HG02885 (cell line): Measurements from ENCODE around the gene CHCHD3.

Experiments
- ATAC-seq: cut with Tn5 transposase; IDR thresholded peaks from one replicate; pipeline ENCODE4 v1.9.1; 2021; ENCODE audit warnings: mild to moderate bottlenecking; ENCODE audit not compliant: unreplicated experiment, poor library complexity

Gene CHCHD3

DNA sequence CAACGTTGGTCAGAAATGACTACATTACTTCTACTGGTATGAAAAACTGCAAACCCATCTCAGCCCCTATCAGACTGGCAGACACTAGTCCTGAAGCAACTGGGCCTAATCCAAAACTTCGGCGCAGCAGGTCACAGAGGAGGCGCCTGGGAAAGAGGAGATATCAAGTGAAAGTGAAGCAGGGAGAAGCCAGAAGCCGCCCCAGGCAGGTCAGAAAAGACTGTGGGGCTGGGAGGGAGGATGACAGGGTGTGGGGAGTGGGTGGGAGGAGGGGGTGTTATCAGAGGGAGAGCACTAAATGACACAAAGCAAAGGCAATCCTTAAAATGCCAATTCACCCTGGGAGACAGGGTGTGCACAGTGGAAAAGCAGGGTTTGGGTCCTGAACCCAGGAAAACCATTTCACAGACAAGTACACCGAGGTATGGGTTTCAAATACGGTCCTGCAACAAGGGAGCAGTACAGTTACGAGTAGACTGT lies 731 bp downstream of the CHCHD3 start:
- no peak for ATAC-seq

DNA sequence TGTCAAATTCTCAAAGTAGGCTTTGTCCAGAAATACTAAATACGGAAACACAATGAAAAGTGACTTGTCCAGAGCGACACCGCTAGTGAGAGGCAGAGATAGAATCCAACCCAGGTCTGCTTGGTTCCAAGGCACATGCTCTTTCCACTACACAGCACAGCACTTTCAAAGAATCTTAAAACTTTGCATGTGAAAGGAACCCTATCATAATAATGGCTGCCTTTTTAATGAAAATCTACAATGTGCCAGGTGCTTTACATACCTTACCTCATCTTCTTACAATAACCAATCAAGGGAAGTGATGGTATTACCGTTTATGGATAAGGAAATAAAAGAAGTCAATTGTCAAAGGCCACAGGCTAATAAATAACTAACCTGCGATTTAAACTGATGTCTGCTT lies 2.6 kb downstream of the CHCHD3 start:
- no peak for ATAC-seq

DNA sequence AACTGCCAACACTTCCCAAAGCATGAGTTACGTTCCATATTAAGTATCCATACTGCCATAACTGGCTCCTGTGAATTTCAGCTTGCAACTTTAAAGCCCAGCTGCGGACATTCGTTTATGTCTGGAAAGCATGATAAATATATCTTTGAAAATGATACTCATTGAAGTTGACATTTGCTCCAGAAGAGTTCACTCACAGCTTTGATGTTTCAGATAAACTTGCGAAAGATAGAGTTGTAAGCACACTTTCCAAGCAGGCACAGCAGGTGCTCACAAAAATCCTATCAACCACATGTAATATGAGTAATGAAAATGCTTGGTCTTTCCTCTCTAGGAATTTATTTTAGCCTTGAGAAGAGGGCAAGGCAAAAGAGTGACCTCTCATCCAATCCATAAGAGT lies 4.5 kb downstream of the CHCHD3 start:
- ATAC-seq = no peak

DNA sequence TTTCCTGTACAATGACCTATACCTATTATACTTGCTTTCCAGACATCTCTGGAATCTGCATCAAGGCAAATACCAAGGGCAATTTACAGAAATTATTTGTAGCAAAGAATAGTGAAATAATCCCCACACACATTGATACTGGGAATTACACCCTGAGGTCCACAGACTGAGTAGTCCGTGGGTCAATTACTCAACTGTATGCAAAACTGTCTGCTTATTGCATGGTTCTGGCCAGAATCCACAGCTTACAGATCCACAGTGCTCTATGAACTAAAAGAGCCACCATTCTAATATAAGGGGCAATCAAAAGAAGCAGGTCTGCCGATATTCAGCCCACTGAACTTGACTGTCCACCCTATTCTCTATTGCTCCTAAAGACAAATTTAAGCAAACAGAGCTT lies 5.7 kb downstream of the CHCHD3 start:
- ATAC-seq = no peak

DNA sequence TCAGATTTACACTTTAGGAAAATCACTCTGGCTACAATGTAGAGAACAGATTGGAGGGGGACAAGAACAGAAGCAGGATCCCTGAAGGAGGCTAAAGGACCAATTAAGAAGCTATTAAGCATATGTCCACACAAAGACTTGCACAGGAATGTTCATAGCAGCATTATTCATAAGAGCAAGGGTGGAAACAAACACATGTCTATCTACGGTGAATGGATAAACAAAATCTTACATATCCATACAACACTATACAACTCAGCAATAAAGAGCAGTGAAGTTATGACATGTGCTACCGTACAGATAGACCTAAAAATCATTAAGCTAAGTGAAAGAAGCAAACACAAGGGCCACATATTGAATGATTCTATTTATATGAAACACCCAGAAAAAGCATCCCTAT lies 10.4 kb downstream of the CHCHD3 start:
- no peak for ATAC-seq

DNA sequence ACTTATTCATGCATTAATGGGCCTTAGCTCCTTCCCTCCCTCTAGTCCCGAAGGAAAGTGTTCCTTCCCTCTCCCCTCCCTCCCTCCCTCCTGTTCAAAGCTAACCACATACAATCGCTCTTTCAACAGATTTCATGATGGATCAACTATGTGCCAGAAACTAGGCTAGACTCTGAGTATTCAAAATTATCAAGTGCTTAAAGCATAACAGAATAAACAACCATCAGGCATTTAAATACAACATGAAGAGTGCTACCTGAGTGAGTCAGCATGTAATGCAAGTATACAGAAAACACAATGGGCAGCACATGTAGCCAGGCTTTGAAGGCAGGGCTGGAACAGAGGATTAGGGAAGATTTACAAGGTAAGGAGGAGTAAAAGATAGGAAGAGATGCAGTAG lies 11.3 kb downstream of the CHCHD3 start:
- no peak for ATAC-seq

DNA sequence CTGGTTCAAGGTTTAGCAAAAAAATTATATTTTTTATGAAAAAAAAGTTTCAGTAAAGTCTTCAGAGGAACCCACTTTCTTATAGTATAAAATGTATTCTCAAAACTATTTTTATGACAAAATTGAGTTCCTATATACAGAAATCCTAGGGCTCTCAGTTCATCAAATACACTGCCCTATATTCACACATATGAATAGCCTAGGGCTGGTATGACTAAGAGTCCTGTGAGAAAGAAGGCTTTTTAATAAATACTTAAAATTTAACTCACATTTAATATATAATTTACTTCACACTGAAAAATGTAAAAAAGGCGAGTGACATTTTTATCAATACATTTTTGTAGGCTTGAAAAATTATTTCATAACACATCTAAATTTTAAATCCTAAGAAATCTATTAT lies 16.6 kb downstream of the CHCHD3 start:
- ATAC-seq = no peak

DNA sequence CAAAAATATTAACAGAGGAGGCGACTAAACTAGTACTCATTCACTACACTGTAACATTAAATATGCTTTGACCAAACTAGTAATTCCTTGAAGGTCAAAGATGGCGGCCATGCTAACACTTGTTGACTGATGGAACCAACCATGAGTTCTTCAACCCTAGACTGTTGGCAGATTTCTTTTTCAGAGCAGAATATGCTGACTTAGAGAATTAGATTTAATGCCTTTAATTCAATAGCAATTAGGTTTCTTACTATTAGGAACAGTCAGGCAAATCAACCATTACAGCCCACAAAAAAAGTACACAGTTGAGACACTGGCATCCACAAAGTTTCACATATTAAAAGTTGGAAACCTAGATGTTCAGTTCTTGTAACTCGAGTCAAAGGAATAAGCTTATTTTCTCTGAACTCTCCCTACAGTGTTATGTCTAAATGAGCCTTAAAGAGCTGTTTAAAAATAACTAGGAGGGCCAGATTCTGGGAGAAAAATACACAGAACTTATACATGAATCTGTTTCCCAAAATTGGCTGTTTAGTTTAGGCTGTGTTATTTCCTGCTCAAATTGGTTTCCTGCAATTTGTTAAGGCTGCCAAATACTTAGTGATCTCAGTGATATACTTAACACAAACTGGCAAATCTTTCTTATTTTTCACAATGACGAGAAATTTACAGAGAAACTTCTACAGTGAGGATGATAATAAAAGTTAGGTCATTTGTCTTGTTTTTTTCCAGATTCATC lies 17.6 kb downstream of the CHCHD3 start:
- no peak for ATAC-seq

DNA sequence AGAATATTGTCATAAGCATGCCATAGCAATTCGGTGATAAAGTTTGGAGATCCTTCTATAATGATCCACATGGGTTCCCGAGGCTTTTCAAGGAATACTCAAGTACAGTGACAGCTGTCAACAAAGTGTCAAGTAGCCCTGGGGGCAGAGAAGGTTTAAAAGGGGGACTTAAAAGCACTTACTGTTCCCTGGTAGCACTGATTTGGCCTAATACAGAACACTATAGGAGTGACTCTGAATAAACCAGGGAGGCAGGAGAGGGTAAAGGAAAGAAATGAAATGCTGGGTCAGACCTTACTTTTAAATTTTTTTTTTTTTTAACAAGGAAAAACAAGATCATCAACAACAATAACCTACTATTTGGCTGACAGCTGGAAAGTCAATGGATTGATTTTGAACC lies 20.1 kb downstream of the CHCHD3 start:
- no peak for ATAC-seq

DNA sequence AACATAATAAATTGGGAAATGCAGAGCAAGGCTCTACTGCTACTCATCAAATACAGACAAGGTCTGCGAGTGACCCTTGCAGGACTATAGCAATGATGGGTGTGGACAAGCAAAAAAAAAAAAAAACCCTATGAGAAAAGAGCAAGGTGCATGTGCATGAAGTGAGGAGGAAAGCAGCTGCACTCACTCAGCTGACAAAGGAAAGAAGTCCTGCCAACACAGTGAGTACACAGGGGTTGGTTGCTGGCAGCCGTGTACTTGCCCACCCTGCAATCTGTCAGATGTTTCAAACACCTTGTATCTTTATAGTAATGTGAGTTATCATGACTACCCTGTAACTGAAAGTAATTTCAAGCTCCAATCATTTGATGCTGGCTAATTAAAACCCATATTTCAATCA lies 20.5 kb downstream of the CHCHD3 start:
- ATAC-seq = no peak

DNA sequence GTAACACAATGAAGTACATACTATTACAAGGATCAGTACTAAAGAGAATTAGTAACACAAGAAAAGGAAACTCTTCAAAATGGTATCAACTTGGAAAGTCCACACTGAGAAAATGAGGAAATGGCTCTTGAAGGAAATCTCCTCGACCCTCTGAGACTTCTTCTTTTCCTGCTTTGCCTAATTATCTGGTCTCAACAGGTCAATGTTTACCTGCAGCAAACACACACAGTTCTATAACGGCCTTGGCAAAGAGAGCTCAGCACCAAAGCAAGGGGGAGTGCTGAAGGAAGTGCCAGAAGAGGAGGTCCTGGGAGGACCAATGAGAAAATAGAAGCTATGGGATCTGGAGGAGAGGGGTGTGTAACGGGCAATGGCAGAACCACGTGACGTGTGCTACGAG lies 21.9 kb downstream of the CHCHD3 start:
- no peak for ATAC-seq

DNA sequence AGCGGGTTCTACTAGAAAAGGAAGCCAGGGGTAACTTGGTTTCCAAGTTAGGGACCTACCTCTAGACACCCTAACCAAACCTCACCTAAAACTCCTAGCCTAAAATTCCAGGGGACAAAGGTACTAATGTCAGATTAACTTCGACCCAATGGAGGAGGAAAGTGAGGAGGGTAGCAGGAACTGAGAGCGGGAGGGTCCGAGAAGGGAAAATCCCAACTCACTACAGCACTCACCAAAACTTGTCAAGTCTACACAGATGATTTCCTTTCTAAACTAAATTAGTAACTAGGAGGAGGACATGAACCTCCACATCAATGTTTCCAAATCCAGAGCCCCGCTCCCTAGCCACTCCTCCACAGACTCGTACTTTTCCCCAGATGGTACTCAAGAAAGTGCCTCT lies 22.6 kb downstream of the CHCHD3 start:
- ATAC-seq = no peak

DNA sequence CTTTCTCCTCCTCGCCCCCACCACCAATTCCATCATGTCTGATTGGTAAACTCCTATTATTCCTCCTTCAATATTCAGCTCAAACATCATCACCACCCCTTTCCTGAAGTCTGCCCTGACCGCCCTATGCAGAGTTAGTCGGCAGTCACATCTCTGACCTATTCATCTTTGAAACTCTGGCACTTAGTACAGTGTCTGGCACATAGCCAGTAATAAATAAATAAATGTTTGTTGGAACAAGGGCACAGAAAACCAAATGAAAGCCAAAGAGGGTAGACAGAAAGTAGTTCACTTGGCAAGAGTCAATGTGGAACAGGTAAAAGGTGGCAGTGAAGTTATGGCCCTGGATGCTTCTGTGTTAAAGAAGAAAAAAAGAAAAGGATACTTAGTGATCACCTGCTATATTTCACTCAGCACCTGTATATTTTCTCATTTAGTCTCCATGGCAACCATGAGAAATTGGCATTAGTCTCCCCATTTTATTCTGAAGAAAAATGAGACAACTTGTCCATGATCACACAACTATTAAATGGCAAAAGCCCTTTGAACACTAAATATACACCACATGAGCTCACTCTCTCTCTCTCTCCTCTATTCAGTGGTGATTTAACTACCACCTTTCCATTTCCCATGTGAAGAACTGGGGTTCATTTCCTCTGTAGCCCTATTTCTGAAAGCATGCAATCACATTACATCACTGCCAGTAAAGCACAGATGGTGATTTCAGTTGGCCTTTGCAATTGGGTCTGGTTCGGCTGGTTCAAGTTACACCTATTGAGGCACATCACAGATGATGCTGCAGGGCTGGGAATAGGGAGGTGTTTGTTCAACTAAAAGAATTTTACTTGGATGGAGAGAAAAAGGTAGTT lies 25.3 kb downstream of the CHCHD3 start:
- ATAC-seq = peak; percentile 60

DNA sequence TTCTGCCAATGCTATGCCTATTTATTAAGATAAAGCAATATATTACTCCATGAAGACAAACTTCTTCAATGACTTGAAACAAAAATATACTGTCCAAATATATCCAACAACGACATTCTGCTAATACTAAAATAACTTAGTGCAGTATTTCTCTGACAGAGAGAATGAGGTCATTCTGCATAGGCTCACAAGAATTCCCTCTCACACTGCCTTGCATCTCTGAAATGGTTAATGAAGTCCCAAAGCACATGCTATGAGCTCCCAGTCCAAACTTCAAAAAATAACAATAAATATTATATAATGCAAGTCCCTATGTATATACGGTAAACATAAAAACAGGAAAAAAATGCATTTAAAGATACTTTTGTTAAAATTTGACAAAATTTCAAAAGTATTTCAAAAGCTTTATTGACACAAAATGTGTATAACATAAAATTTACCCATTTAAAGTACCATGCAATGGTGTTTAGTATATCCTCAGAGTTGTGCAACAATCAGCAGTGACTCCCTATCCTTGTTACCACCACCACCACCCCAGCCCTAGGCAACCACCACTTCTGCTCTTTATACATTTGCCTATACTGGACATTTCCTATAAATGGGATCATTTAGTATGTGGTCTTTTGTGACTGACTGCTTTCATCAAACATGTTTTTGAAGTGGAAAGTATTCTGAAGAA lies 27.6 kb downstream of the CHCHD3 start:
- ATAC-seq = no peak

DNA sequence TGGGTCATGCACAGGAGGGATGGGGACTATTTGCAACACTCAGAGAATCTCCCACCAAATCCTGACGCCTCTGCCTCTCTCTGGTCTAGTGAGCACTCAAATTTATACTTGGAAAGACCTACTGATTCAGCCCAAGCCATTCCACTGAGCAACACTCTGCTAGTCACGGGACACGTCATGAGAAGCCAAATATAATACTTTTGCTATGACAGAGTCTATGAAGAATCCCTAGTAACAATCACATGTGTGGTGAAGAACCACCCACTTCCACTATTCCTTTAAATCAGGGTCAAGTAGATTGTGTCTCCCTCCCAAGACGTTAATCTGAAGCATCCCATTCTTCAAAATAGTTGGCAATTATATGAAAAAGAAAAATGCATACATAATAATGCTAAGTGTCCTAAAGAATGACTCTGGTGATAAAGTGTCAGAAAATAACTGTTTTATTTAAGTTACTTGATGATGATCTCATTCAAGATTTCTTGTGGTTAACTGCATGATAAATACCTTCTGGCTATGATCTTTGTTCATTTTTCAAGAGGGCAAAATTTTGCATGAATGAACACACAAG lies 28.5 kb downstream of the CHCHD3 start:
- ATAC-seq = peak; percentile 57

DNA sequence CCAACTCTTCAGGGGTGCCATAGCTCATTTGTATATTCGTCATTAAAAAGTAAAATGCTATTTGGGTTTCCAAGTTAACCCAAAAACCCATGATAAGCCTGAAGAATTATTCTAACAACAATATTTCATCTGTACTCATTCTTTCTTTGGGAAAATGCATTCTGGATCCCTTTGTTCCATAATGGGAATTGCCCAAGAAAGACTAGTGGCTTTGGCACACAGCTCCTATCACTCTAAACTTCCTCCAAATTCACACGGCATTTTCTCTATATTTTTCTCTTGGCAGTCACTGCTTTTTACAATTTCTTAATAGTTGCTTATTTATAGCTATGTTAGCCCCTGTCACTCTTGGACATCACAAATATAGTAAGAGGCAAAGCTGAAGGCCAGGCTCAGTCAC lies 29.1 kb downstream of the CHCHD3 start:
- ATAC-seq = no peak

DNA sequence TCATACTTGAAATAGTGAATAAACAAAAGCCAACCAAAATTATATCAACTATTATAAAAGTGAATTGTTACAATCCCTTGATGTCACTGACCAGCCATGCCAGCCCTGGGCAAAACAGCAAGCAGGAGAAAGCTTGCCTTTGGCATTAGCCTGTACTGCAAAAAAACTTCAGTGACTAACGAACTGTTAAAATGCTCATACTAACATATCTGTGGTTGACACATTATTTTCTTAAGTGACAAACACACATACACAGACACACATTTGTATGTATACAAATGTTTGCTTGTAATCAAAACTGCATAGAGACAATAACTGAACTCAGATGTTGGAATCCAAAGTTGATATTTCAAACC lies 29.5 kb downstream of the CHCHD3 start:
- ATAC-seq = no peak

DNA sequence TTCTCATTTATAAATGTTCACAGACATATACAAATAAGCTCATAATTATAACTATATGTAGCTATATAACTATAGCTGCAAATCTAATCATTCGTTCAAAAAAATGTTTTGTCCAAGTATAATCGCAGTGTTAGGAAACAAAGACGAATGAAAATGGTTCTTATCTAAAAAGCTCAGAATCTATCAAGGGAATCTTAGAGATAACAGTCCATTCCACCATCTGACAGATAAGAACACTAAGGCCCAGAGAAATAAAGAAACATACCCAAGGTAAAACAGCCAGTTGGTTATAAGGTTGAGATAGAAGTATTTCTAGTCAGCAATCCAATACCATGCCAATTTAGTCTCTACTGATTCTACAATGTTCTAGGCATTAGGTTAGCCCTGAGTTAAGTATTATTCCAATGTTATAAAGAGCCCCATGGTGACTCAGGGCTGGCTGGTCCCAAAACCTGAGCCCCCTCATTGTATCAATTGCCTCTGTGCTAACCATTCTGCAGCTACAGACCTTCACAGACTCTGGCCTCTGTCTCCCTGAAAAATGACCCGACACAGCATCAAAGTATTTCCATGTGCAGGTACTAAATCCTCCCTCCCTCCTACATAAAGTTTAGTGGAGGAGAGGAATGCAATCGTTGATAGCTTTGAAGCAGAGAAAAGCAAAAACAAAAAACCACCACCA lies 30.0 kb downstream of the CHCHD3 start:
- no peak for ATAC-seq

DNA sequence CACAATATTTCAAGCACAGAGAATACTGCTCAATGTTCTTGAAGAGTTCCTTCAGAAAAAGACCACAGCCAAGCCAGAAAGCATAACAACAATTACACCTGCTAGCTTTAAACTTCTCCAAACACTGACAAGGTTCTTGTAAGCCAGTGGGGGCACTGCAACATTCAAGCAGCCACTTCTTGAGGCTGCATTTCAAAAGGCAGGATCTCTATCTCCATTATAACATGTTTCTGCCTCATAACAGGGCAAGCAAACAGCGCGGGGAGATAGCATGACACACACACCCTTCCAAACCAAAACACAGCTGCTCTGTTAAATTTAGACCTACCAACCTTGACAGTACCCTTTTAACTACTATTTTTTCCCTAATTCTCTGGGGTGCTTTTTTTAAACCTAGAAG lies 30.8 kb downstream of the CHCHD3 start:
- peak; percentile 44 for ATAC-seq
